Esophagus (tissue), 2 donors: ENCODE results near the gene KIAA1328. TPM values are rescaled to one million over a fixed set of nuclear protein-coding genes. Genes with fewer than 3 reads are reported as not detected.

Experiments used
- H3K27ac ChIP-seq, 2 donors: one replicate each; pipeline ENCODE4 v1.5.1; 2013; ENCODE audit warnings: low read depth in 2 of 2, mild to moderate bottlenecking in 2 of 2, inconsistent platforms in 1 of 2, low read length in 1 of 2, moderate library complexity in 1 of 2
- H3K27me3 ChIP-seq, 2 donors: one replicate each; pipeline ENCODE4 v1.6.1; 2013; ENCODE audit warnings: low read length in 2 of 2, control low read depth in 1 of 2, mild to moderate bottlenecking in 1 of 2; ENCODE audit not compliant: insufficient read depth in 2 of 2, control insufficient read depth in 1 of 2
- H3K36me3 ChIP-seq, 2 donors: one replicate each; pipeline ENCODE4 v1.6.1; 2013; ENCODE audit warnings: low read length in 1 of 2; ENCODE audit not compliant: control insufficient read depth in 2 of 2, insufficient read depth in 2 of 2
- H3K4me1 ChIP-seq, 2 donors: one replicate each; pipeline ENCODE4 v1.6.1; 2013; ENCODE audit warnings: low read length in 1 of 2; ENCODE audit not compliant: control insufficient read depth in 2 of 2, insufficient read depth in 2 of 2
- H3K4me3 ChIP-seq, 2 donors: one replicate each; pipeline ENCODE4 v1.5.1; 2013; ENCODE audit warnings: low read length in 2 of 2, mild to moderate bottlenecking in 2 of 2, low read depth in 1 of 2, moderate library complexity in 1 of 2
- H3K9me3 ChIP-seq, 2 donors: one replicate each; pipeline ENCODE4 v1.6.1; 2013; ENCODE audit warnings: mild to moderate bottlenecking in 2 of 2, low read depth in 1 of 2, low read length in 1 of 2, moderate library complexity in 1 of 2; ENCODE audit not compliant: control insufficient read depth in 2 of 2, insufficient read depth in 1 of 2
- WGBS, 2 donors: extraction: QIAGEN DNeasy Blood & Tissue Kit; methylation state at CpG; one replicate each; pipeline ENCODE4 v1.1.7; 2013; 5-methylcytosine and 5-hydroxymethylcytosine counted together
- polyA plus RNA-seq, 2 donors: library from polyadenylated mRNA; stranded (reverse); fragments of 200-250 nt; gene quantifications; one replicate each; pipeline ENCODE4 v1.2.3, GENCODE V29; 2013
- donor health status: healthy with polysubstance abuse.
- donor health status: Bipolar disorder and iron deficiency.

The KIAA1328 gene
- polyA plus RNA-seq, 2 donors, result 1.9 to 2.6 TPM

DNA sequence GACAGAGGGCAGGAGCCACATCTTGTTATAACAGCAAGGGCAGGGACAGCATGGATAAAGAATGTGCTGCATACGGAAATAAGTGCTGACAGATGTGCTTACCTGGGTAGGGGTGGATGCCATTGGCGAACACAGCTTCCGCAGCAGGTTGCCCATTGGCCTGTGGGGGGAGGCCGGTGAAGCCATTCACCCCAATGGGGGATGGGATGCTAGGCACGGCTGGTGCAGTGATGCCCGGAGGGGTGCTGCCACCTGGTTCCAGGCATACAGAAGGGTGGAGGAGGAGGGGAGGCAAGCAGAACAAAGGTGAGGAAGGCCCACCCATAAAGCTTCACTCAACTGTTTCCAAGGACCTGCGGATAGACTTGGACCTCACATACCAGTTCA is 441.7 kb downstream of the KIAA1328 start:
- 87 to 89% methylated on average over 7 of the region's 7 CpGs for WGBS, 2 donors
- Histone ChIP-seq H3K36me3 (no peaks in the 10 kb centered on the region), H3K4me1 (no peaks in the 10 kb centered on the region), H3K27me3 (peaks cover 0 to under 1% of the 10 kb centered on the region in 2 donors), H3K27ac (no peak overlapping the region), H3K4me3 (no peak overlapping the region), H3K9me3 (peaks cover 0 to 6% of the 10 kb centered on the region in 2 donors)

DNA sequence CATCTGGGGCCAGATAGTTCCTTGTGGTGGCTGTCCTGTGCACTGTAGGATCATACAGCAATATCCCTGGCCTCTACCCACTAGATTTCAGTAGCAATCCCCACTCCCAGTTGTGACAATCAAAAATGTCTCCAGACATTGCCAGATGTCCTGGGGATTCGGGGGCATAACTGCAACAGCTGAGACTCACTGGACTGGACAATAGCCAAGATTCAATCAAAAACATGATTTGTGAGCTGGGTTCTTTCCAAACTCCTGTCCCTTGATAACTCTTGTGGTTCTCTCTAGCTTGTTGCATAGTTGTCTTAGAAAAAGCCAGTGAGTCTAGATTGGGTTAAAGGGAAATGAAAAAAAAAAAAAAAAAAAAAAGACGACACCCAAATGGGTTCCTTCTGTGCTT is 443.3 kb downstream of the KIAA1328 start:
- Histone ChIP-seq H3K9me3 (peaks cover 0 to 6% of the 10 kb centered on the region in 2 donors), H3K4me1 (no peaks in the 10 kb centered on the region), H3K36me3 (no peaks in the 10 kb centered on the region), H3K27me3 (peaks cover 3 to 7% of the 10 kb centered on the region in 2 donors), H3K27ac (no peak overlapping the region), H3K4me3 (no peak overlapping the region)
- WGBS, 2 donors, result 56 to 67% methylated on average over 2 of the region's 2 CpGs

DNA sequence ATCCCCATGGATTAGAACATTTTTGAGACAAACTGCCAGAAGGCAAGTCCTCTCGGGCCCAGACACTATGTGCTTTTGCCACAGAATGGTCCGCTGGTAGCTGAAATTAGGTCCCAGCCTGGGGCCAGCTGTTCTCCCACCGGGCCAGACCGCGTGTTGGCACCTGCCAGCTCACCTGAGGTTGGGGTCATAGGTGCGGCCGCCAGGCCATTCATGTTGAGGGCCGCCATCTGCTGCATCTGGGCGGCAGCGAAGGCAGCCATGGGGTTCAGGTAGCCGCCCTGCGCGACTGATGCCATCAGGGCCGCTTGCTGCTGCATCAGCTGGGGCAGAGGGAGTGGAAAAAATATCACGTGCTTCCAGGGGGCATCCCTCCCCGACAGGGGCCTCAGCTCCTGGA is 443.9 kb downstream of the KIAA1328 start:
- H3K36me3 ChIP-seq, result no peaks in the 10 kb centered on the region
- 82 to 86% methylated on average over 16 of the region's 16 CpGs for WGBS, 2 donors
- H3K9me3 ChIP-seq, result peaks cover 0 to 6% of the 10 kb centered on the region in 2 donors
- no peak overlapping the region for H3K27ac ChIP-seq
- H3K4me1 ChIP-seq, result no peaks in the 10 kb centered on the region
- peaks cover 3 to 7% of the 10 kb centered on the region in 2 donors for H3K27me3 ChIP-seq
- no peak overlapping the region for H3K4me3 ChIP-seq

DNA sequence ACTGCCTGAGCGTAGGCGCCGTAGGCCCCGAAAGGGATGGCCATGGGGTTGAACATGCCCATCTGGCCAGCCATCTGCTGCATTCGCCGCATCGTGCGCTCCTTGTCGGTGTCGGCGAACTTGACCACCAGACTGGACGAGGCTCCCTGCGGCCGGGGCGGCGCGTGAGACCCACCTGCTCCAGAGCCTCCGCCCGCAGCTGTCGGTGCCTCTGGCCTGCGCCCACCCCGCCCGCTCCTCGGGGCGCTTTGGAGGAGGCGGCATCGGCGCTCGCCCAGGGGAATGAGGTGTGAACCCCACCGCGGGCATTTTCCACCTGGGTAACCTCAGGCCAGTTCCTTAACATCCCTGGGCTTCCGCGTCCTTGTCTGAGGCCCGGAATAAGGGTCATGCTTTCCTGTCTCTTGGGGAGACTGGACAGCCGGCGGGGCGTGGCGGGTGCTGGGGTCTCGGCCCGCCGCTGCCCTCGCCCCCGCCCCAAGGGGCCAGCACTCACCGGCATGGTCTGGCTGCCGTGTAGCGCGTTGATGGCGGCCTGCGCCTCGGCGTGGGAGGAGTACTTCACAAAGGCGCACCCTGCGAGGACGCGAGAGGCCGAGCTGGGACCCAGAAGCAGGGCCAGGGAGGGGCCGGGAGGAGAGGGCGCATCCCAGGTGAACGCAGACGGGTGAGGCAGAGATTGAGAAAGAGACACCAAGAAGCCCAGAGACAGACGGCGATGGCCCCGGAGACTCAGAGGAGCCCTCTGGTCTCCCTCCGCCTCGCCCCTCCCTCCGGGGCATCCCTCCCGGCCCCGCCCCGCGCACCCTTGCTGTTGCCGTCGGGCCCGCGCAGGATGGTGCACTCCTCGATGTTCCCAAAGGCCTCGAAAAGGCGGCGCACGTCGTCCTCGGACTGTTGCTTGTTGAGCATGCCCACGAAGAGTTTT is 445.6 kb downstream of the KIAA1328 start:
- Histone ChIP-seq H3K9me3 (peaks cover 0 to 6% of the 10 kb centered on the region in 2 donors), H3K4me3 (no peak overlapping the region), H3K4me1 (no peaks in the 10 kb centered on the region), H3K36me3 (no peaks in the 10 kb centered on the region), H3K27ac (no peak overlapping the region), H3K27me3 (peaks cover 3 to 7% of the 10 kb centered on the region in 2 donors)
- 11 to 20% methylated on average over 78 to 82 of the region's 82 CpGs for WGBS, 2 donors

DNA sequence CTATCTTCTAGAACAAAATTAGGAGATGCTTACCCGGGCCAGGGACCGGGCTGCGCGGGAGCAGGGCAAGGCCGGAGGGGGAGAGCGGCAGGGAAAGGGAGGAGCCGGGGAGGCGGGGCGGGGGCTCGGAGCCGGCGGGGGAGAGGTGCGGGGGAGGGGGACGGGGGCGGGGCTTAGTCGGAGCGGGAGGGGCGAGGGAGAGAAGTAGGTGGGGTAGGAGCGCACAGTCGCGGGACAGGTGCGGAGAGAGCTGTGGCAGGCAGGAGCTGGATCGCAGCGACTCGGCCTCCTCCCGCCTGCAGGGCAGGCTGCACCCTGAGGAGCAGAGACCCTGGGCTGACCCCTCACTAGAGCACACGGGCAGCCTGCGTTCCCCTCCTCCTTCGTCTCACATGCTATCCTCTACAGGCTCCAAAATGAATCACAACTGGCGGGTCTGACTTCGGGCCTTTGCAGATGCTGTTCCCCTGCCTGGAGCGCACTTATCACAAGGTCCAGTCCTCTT is 446.4 kb downstream of the KIAA1328 start:
- no peaks in the 10 kb centered on the region for H3K4me1 ChIP-seq
- H3K27ac ChIP-seq, result no peak overlapping the region
- H3K36me3 ChIP-seq, result no peaks in the 10 kb centered on the region
- H3K27me3 ChIP-seq, result peaks cover 6 to 7% of the 10 kb centered on the region in 2 donors
- no peak overlapping the region for H3K4me3 ChIP-seq
- WGBS, 2 donors, result 19 to 21% methylated on average over 29 to 32 of the region's 32 CpGs
- H3K9me3 ChIP-seq, result peaks cover 0 to 6% of the 10 kb centered on the region in 2 donors

DNA sequence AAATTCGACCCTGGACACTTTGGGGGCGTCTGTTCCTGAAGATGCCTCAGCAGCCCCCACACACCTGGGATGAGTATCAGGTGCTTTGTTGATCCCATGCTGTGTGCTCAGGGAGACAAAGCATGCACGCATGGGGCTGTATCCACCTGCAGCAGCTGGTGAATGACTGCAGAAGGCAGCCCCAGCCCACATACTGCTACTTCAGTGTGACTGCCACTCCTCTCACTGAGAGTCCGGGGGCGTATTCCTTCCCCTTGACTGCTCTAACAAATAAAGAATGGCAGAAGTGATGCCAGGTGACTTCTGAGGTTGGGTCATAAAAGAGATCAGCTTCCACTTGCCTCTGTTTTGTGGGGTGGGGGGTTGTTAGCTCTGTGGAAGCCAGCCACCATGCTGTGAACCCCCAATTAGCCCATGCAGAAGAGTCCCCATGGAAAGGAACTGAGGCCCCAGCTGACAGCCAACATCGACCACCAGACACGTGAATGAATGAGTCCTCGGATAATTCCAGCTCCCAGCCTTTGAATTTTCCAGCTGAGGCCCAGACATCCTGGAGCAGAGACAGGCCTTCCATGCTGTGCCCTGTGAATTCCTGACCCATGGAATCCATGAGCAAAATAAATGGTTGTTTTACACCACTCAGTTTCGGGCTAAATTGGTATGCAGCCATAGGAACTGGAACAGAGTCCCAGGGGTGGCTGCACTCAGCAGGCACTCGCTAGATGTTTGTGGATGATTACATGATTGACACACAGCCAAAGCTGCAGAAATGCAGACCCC is 447.4 kb downstream of the KIAA1328 start:
- Histone ChIP-seq H3K36me3 (no peaks in the 10 kb centered on the region), H3K27me3 (peaks cover 6 to 7% of the 10 kb centered on the region in 2 donors), H3K9me3 (peaks cover 0 to 3% of the 10 kb centered on the region in 2 donors), H3K4me1 (no peaks in the 10 kb centered on the region), H3K4me3 (no peak overlapping the region), H3K27ac (no peak overlapping the region)
- 79 to 83% methylated on average over 10 of the region's 10 CpGs for WGBS, 2 donors

DNA sequence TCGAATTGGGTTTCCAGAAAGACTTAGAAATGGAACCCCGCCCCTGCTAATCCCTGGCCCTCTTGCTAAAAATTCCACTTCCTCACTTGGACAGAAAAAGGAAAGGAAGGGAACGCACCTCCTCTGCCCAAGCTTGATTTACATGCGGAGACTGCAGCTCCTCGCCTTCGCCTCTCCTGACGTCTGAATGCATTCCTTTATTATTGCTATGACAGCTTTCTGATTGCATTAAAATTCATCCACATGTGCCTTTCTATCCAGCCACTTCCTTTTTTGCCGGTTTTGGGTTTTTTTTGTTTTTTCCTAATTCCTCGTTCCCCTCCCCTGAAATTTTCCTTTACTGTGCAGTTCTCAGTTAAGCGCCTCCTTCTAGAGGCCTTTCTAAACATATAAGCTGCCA is 448.9 kb downstream of the KIAA1328 start:
- peaks cover 6 to 7% of the 10 kb centered on the region in 2 donors for H3K27me3 ChIP-seq

More for the DNA sequence above, 448.9 kb downstream of the KIAA1328 start:
- Histone ChIP-seq H3K27ac (no peak overlapping the region), H3K9me3 (peaks cover 0 to 3% of the 10 kb centered on the region in 2 donors), H3K36me3 (no peaks in the 10 kb centered on the region), H3K4me1 (no peaks in the 10 kb centered on the region), H3K4me3 (no peak overlapping the region)
- 57 to 69% methylated on average over 10 of the region's 10 CpGs for WGBS, 2 donors

Other genes starting within 250 kb of the KIAA1328 start
- gene TPGS2, start 125 bp upstream of the KIAA1328 start, polyA plus RNA-seq, result 10 to 100 TPM; 27.6 to 62.6 TPM